Bronchial epithelial cell (primary cell): Measurements from ENCODE around the gene KANSL1L. TPM values are rescaled to one million over a fixed set of nuclear protein-coding genes. Genes with fewer than 3 reads are reported as not detected.

Experiments
- DNase-seq: peaks from one replicate; pipeline ENCODE4 v3.0.0-alpha.2; 2010; ENCODE audit warnings: low read depth
- FAIRE-seq: peaks from 2 replicates; lab custom pipeline; 2011; peaks lifted over from hg19 to GRCh38; lab: Jason Lieb, UNC
- H3K27me3 ChIP-seq: 2 replicates; pipeline ENCODE4 v1.5.1; 2011; ENCODE audit warnings: low read length; ENCODE audit not compliant: control insufficient read depth, insufficient read depth
- H3K36me3 ChIP-seq: 2 replicates; pipeline ENCODE4 v1.5.1; 2011; ENCODE audit warnings: low read length; ENCODE audit not compliant: control insufficient read depth, insufficient read depth
- H3K4me3 ChIP-seq: 2 replicates; pipeline ENCODE4 v1.5.1; 2011; ENCODE audit warnings: mild to moderate bottlenecking, low read depth, low read length, control low read depth
- CTCF ChIP-seq: IDR thresholded peaks from 2 replicates; pipeline ENCODE4 v1.5.1; 2011; ENCODE audit warnings: mild to moderate bottlenecking, moderate library complexity, low read length, control low read depth, inconsistent platforms; ENCODE audit not compliant: insufficient read depth, severe bottlenecking
- total RNA-seq: library from RNA; depleted of rRNA; stranded (reverse); fragments of >200 nt; gene quantifications from 2 replicates; pipeline ENCODE4 v1.2.1, GENCODE V29; 2014

The KANSL1L gene
- total RNA-seq, 1 donor from 2014 or later, result 8.7 TPM

- H3K36me3 ChIP-seq, result no peaks in the 10 kb centered on the region
- DNase-seq (peak; percentile 83), FAIRE-seq (no peak)
- no peaks in the 10 kb centered on the region for H3K27me3 ChIP-seq
- H3K4me3 ChIP-seq, result no peak overlapping the region
- TF ChIP-seq CTCF, result no peak
Observed at GRCh38 chr2:209974576-209974975, 196.6 kb downstream of the KANSL1L start.

DNA sequence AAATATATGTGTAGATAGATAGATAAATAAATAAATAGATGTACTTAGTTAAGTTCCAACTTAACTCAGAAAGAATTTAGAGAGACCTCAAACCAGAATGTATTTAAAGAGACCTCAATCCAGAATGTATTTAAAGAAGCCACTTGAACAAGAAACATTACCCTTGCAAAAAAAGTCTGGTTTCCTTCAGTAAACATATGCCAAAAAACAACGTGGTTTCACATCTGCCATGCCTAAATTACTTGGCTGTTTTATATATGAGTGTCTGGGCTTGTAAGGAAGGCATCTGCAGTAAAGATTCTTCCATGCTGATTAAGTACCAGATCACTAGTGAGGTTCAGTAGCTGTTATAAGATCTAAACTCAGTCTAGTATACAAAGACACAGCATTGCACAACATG is 197.9 kb downstream of the KANSL1L start:
- H3K36me3 ChIP-seq, result no peaks in the 10 kb centered on the region
- FAIRE-seq (no peak), DNase-seq (peak; percentile 22)
- no peak overlapping the region for H3K4me3 ChIP-seq
- no peaks in the 10 kb centered on the region for H3K27me3 ChIP-seq
- TF ChIP-seq CTCF, result no peak

Other genes with a start within 250 kb of the KANSL1L start
- 121 and 130 TPM in 2 replicates for gene RPE, start 168.8 kb downstream of the KANSL1L start, total RNA-seq
- 0.26 and 0.38 TPM in 2 replicates for gene ACADL, start 54.0 kb upstream of the KANSL1L start, total RNA-seq
- not detected in 2 replicates for gene MYL1, start 143.8 kb upstream of the KANSL1L start, total RNA-seq